Upper lobe of left lung (tissue), 6 donors: ENCODE data around the gene IL5RA. TPM values are rescaled to one million over a fixed set of nuclear protein-coding genes. Genes with fewer than 3 reads are reported as not detected.

Source experiments
- ATAC-seq, 2 donors: fragments of 200-7000 bp; cut with Tn5 transposase; one replicate each; pipeline ENCODE4 v1.9.1; 2022; ENCODE audit warnings: mild to moderate bottlenecking in 2 of 2, moderate library complexity in 2 of 2; ENCODE audit not compliant: low FRiP score in 2 of 2
- DNase-seq, 2 donors: peaks; one replicate each; pipeline ENCODE4 v3.0.0-alpha.2; 2019 to 2020
- H3K27ac ChIP-seq, 4 donors: fragments of 200-600 bp; sonication (generic); one replicate each; pipeline ENCODE4 v1.5.1; 2016 to 2019
- H3K27me3 ChIP-seq, 4 donors: fragments of 200-600 bp; sonication (generic); one replicate each; pipeline ENCODE4 v1.5.1; 2017 to 2019
- H3K36me3 ChIP-seq, 4 donors: fragments of 200-600 bp; sonication (generic); one replicate each; pipeline ENCODE4 v1.5.1; 2016 to 2019
- H3K4me1 ChIP-seq, 4 donors: fragments of 200-600 bp; sonication (generic); one replicate each; pipeline ENCODE4 v1.5.1; 2018 to 2019
- H3K4me3 ChIP-seq, 4 donors: fragments of 200-600 bp; sonication (generic); one replicate each; pipeline ENCODE4 v1.5.1; 2017 to 2019; ENCODE audit warnings: mild to moderate bottlenecking in 2 of 4, moderate library complexity in 1 of 4
- H3K9me3 ChIP-seq, 4 donors: fragments of 200-600 bp; sonication (generic); one replicate each; pipeline ENCODE4 v1.5.1; 2018 to 2019
- CTCF ChIP-seq, 6 experiments: fragments of 450-650 bp in 4 of 6; fragments of 200-600 bp in 2 of 6; sonication (generic) in 2 of 6; IDR thresholded peaks; one replicate each; pipeline ENCODE4 v1.5.1; 2016 to 2019; ENCODE audit warnings: antibody characterized with exemption in 6 of 6
- EP300 ChIP-seq, 4 donors: sonication (generic); formaldehyde crosslinking; IDR thresholded peaks; one replicate each; pipeline ENCODE4 v1.5.1; 2017; ENCODE audit warnings: antibody characterized with exemption in 4 of 4, control low read depth in 2 of 4
- POLR2A ChIP-seq, 4 donors: fragments of 450-650 bp; IDR thresholded peaks; one replicate each; pipeline ENCODE4 v1.5.1; 2016 to 2017; ENCODE audit warnings: antibody characterized with exemption in 4 of 4, mild to moderate bottlenecking in 2 of 4
- POLR2AphosphoS5 ChIP-seq, 2 donors: sonication (generic); formaldehyde crosslinking; IDR thresholded peaks; one replicate each; pipeline ENCODE4 v1.5.1; 2017; ENCODE audit warnings: antibody characterized with exemption in 2 of 2
- WGBS, 2 donors: methylation state at CpG; one replicate each; pipeline ENCODE4 v1.1.5; 2017 to 2018; 5-methylcytosine and 5-hydroxymethylcytosine counted together
- total RNA-seq, 6 donors: library from RNA; depleted of rRNA in 4 of 6; stranded (reverse); fragments of >200 nt in 4 of 6; gene quantifications; one replicate each; pipeline versions ENCODE4 v1.1.0 to v1.2.1, GENCODE V29; 2016 to 2021
- donor health status: DM: no; HTN: no; CAD: no; lungs with moderate emphysema.
- donor health status: DM: no; HTN: yes; CAD: no; lungs with severe emphysema.

Gene IL5RA
- total RNA-seq, 6 donors from 2014 or later = 0.46 to 17.7 (median 3.7) TPM

GRCh38 chr3:3101660-3102458 is 8.3 kb downstream of the IL5RA start:
- no peaks in the 10 kb centered on the region for H3K27me3 ChIP-seq
- no peaks in the 10 kb centered on the region for H3K4me1 ChIP-seq
- no peaks in the 10 kb centered on the region for H3K9me3 ChIP-seq
- no peak overlapping the region for H3K27ac ChIP-seq
- TF ChIP-seq POLR2A (IDR thresholded peaks at IDR 0.05) = no peak
- no peak for TF ChIP-seq CTCF (IDR thresholded peaks at IDR 0.05)
- TF ChIP-seq POLR2AphosphoS5 (IDR thresholded peaks at IDR 0.05) = no peak
- TF ChIP-seq EP300 (IDR thresholded peaks at IDR 0.05) = no peak
- 82 to 83% methylated on average over 6 of the region's 6 CpGs for WGBS, 2 donors
- no peak overlapping the region for H3K4me3 ChIP-seq
- DNase-seq = no peak
- no peak for ATAC-seq
- no peaks in the 10 kb centered on the region for H3K36me3 ChIP-seq

DNA sequence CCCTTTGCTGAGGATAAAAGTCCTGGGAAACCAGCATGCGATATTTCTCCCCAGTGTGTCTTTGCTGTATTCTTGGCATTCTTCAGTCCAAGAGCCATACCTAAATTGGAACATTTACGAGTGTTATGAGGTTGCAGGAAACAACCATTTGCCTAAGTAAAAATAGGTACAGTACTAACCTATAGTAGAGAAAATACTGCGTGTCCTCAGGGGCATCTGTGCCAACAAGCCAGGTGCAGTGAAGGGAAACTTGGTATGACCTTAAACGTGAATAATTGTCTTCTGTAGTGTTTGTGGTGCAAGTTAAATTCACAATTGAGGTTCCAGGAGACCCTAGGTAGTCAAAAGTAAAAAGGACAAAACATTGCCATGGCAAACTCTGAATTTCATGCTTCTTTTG is 12.2 kb downstream of the IL5RA start:
- Histone ChIP-seq H3K4me1 (no peaks in the 10 kb centered on the region), H3K9me3 (no peaks in the 10 kb centered on the region), H3K27me3 (no peaks in the 10 kb centered on the region), H3K36me3 (no peaks in the 10 kb centered on the region), H3K27ac (no peak overlapping the region), H3K4me3 (no peak overlapping the region)
- WGBS, 2 donors = 68 to 72% methylated on average over 4 of the region's 4 CpGs
- no peak for TF ChIP-seq CTCF (IDR thresholded peaks at IDR 0.05)
- DNase-seq (no peak), ATAC-seq (no peak)

GRCh38 chr3:3089017-3089416 is 21.2 kb downstream of the IL5RA start:
- Histone ChIP-seq H3K36me3 (no peaks in the 10 kb centered on the region), H3K9me3 (no peaks in the 10 kb centered on the region), H3K4me1 (no peaks in the 10 kb centered on the region), H3K27me3 (no peaks in the 10 kb centered on the region), H3K27ac (no peak overlapping the region), H3K4me3 (no peak overlapping the region)
- no peak for ATAC-seq
- 71% methylated on average over 4 of the region's 4 CpGs for WGBS, 2 donors
- TF ChIP-seq CTCF (IDR thresholded peaks at IDR 0.05) = no peak
- TF ChIP-seq POLR2A (IDR thresholded peaks at IDR 0.05) = no peak
- TF ChIP-seq EP300 (IDR thresholded peaks at IDR 0.05) = no peak
- TF ChIP-seq POLR2AphosphoS5 (IDR thresholded peaks at IDR 0.05) = no peak
- DNase-seq = no peak

DNA sequence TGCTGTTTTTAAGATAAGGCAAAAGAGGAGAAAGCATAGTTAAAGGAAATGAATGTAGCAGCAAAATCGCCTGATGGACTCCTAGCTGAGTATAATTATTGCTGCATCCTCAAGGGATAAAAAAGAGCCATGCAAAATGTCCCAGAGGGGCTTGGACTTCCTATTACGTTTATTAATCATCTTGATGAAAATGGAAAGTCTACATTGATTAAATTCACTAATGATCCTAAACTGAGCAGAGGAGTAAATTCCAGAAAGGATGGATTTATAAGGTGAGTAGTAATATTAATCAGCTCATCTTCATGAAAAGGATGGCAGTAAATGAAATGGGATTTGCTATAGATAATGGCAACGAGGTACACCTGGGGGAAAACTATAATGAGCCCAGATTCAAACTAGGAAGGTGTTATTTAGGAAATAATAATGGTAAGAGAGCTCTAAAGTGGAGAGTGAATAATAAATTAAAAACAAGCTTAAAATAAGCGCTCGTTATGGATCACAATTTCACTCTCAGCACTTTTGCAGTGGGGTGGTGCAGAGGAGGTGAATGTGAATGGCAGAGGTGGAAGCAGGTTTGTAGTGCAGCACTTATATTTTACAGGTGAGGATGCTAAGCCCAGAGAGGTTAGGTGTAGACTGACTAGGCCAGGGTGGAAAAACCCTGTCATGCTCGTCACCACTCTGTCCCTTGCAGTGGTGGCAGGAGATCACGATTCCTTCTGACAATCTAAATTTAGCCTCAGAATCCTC is 22.3 kb downstream of the IL5RA start:
- DNase-seq (no peak), ATAC-seq (no peak)
- no peaks in the 10 kb centered on the region for H3K9me3 ChIP-seq
- TF ChIP-seq CTCF (IDR thresholded peaks at IDR 0.05) = no peak
- TF ChIP-seq POLR2AphosphoS5 (IDR thresholded peaks at IDR 0.05) = no peak
- no peak for TF ChIP-seq POLR2A (IDR thresholded peaks at IDR 0.05)
- TF ChIP-seq EP300 (IDR thresholded peaks at IDR 0.05) = no peak
- no peaks in the 10 kb centered on the region for H3K27me3 ChIP-seq
- WGBS, 2 donors = 73 to 75% methylated on average over 7 of the region's 7 CpGs
- H3K36me3 ChIP-seq = no peaks in the 10 kb centered on the region
- no peak overlapping the region for H3K4me3 ChIP-seq
- H3K27ac ChIP-seq = no peak overlapping the region
- H3K4me1 ChIP-seq = no peaks in the 10 kb centered on the region
